ENCODE data around the gene CYBB.

DNA sequence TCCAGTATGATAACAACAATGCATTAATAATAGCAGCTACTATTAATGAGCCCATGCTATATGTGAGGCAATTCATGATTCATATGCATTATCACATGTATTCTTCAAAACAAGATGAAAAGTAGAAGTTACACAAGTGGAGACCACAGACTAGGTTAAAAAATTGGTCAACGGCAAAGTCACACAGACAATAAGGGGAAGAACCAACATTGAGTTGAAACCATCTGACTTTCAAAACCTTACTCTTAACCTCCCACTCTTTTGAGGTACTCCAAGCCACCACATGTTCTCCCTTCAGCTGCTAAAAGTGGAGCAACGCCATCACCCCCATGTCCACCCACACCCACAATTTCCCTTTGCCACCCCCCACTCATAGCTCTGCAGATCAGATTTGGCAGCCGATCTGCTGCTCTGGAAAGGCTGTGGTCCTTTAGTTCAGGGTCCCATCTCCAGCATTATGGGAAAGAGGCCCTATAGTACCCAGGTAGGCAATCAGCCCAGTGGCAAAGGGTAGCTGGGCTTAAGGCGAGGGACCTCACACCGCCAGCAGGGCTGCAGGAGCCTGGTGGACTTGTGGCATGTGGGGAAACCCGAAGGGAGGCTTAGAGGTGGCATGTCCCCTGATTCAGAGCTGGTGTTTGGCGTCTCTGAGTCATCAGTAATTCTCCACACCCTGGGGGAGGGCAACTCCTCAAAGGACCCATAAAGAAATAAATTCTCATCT lies 33.5 kb upstream of the CYBB start:
- TF ChIP-seq REST (tag by site-specific recombination; IDR thresholded peaks at IDR 0.05): no peak
- no peak for TF ChIP-seq ZFP37 (tag by site-specific recombination; IDR thresholded peaks at IDR 0.05)
- TF ChIP-seq, protein P1, sequence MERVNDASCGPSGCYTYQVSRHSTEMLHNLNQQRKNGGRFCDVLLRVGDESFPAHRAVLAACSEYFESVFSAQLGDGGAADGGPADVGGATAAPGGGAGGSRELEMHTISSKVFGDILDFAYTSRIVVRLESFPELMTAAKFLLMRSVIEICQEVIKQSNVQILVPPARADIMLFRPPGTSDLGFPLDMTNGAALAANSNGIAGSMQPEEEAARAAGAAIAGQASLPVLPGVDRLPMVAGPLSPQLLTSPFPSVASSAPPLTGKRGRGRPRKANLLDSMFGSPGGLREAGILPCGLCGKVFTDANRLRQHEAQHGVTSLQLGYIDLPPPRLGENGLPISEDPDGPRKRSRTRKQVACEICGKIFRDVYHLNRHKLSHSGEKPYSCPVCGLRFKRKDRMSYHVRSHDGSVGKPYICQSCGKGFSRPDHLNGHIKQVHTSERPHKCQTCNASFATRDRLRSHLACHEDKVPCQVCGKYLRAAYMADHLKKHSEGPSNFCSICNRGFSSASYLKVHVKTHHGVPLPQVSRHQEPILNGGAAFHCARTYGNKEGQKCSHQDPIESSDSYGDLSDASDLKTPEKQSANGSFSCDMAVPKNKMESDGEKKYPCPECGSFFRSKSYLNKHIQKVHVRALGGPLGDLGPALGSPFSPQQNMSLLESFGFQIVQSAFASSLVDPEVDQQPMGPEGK (tag by site-specific recombination; IDR thresholded peaks at IDR 0.05): no peak
- no peak for TF ChIP-seq CTCF (tag by site-specific recombination; IDR thresholded peaks at IDR 0.05)
- TF ChIP-seq ZNF830 (tag by site-specific recombination; IDR thresholded peaks at IDR 0.05; ENCODE audit: low read depth): no peak
- TF ChIP-seq HIC1 (tag by site-specific recombination; IDR thresholded peaks at IDR 0.05): no peak

Data from HEK293 (cell line).